Measurements from ENCODE around the gene IGFLR1. TPM values are rescaled to one million over a fixed set of nuclear protein-coding genes. Genes with fewer than 3 reads are reported as not detected.
"Not testable (repeated sequence)": the region's sequence is repeated elsewhere in the genome, so short reads cannot be mapped to it uniquely, and the experiment has no call there.

The IGFLR1 gene
- total and polyA plus RNA-seq, 4 donors, result 7.0 to 59.7 (median 31.2) TPM

DNA sequence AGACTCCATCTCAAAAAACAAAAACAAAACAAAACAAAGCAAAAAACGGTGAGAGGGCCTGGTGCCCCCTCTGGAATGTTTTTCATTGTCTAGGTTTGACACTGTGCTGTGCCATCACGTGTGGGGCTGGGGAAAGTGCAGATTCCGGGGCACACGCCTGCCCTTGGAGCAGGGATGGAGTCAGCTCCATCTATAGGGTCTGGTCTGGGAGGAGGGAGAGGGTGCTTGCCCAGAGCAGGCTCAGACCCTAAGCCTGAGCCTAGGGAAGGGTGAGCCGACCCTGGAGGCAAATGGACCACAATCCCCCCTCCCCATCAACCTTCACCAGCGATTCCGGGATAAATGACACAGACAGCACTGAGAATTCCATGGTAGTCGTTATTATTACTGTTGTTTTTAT is 48.8 kb downstream of the IGFLR1 start:
- no peak for TF ChIP-seq FOXA1 (IDR thresholded peaks at IDR 0.05)
- no peak for TF ChIP-seq EGR1 (IDR thresholded peaks at IDR 0.05; ENCODE audit: low read depth in 2 of 2)
- TF ChIP-seq HNF4G (IDR thresholded peaks at IDR 0.05), result no peak
- no peak for TF ChIP-seq FOXA2 (IDR thresholded peaks at IDR 0.05)
- TF ChIP-seq, protein P1, sequence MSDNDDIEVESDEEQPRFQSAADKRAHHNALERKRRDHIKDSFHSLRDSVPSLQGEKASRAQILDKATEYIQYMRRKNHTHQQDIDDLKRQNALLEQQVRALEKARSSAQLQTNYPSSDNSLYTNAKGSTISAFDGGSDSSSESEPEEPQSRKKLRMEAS (IDR thresholded peaks at IDR 0.05), result no peak
- no peak for TF ChIP-seq TAF1 (conservative IDR thresholded peaks at IDR 0.05)
- no peak for TF ChIP-seq HNF4A (conservative IDR thresholded peaks at IDR 0.05)
- TF ChIP-seq, protein P2, sequence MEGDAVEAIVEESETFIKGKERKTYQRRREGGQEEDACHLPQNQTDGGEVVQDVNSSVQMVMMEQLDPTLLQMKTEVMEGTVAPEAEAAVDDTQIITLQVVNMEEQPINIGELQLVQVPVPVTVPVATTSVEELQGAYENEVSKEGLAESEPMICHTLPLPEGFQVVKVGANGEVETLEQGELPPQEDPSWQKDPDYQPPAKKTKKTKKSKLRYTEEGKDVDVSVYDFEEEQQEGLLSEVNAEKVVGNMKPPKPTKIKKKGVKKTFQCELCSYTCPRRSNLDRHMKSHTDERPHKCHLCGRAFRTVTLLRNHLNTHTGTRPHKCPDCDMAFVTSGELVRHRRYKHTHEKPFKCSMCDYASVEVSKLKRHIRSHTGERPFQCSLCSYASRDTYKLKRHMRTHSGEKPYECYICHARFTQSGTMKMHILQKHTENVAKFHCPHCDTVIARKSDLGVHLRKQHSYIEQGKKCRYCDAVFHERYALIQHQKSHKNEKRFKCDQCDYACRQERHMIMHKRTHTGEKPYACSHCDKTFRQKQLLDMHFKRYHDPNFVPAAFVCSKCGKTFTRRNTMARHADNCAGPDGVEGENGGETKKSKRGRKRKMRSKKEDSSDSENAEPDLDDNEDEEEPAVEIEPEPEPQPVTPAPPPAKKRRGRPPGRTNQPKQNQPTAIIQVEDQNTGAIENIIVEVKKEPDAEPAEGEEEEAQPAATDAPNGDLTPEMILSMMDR (IDR thresholded peaks at IDR 0.05; ENCODE audit: low read depth, low read length, missing input control), result no peak
- TF ChIP-seq GABPA (IDR thresholded peaks at IDR 0.05 in 1 of 2, conservative IDR thresholded peaks at IDR 0.05 in 1 of 2), result no peak
- TF ChIP-seq JUND (IDR thresholded peaks at IDR 0.05), result no peak
- no peak for TF ChIP-seq RAD21 (IDR thresholded peaks at IDR 0.05)
- no peaks in the 10 kb centered on the region for H3K9me3 ChIP-seq (ENCODE audit: control insufficient read depth in 4 of 4, low read length in 3 of 4)
- DNase-seq (ENCODE audit: low spot score), result no peak
- no peak overlapping the region for H3K4me3 ChIP-seq (ENCODE audit: low read depth in 1 of 3, low read length in 3 of 3)
- no peak overlapping the region for H3K9ac ChIP-seq (ENCODE audit: low read depth in 1 of 2, low read length in 2 of 2)
- no peaks in the 10 kb centered on the region for H3K27me3 ChIP-seq (ENCODE audit: control insufficient read depth in 4 of 4, insufficient read depth in 4 of 4, low read length in 3 of 4)
- 19% methylated on average over 8 of the region's 8 CpGs for WGBS
- no peak overlapping the region for H3K27ac ChIP-seq (ENCODE audit: low read depth in 1 of 2, low read length in 2 of 2)
- no peaks in the 10 kb centered on the region for H3K4me1 ChIP-seq (ENCODE audit: control insufficient read depth in 4 of 4, insufficient read depth in 4 of 4, low read length in 3 of 4)
- H3K36me3 ChIP-seq (ENCODE audit: control insufficient read depth in 4 of 4, insufficient read depth in 3 of 4, low read depth in 1 of 4, low read length in 3 of 4), result no peaks in the 10 kb centered on the region

DNA sequence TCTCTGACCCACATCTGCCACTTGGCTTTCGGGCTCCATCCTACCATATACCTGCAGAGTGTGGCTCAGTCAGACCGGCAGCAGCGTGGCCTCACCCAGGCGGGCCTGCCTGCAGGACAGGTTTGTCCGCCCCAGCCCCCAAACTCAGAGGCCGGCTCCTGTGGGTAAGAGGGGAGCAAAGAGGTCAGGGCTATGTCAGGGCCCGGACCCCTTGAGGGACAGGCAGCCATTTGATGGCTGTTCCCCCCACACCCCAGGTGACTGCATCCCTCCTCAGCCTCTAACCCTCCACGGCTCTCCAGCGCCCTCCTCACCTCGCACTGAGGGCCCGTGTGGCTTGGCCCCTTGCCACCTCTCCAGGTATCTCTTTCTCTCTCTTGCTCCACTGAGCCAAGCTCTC is 50.2 kb downstream of the IGFLR1 start:
- TF ChIP-seq, protein P2 (IDR thresholded peaks at IDR 0.05; ENCODE audit: low read depth, low read length, missing input control), result no peak
- TF ChIP-seq SP1 (IDR thresholded peaks at IDR 0.05), result no peak
- TF ChIP-seq JUND (IDR thresholded peaks at IDR 0.05), result no peak
- TF ChIP-seq, protein P3, sequence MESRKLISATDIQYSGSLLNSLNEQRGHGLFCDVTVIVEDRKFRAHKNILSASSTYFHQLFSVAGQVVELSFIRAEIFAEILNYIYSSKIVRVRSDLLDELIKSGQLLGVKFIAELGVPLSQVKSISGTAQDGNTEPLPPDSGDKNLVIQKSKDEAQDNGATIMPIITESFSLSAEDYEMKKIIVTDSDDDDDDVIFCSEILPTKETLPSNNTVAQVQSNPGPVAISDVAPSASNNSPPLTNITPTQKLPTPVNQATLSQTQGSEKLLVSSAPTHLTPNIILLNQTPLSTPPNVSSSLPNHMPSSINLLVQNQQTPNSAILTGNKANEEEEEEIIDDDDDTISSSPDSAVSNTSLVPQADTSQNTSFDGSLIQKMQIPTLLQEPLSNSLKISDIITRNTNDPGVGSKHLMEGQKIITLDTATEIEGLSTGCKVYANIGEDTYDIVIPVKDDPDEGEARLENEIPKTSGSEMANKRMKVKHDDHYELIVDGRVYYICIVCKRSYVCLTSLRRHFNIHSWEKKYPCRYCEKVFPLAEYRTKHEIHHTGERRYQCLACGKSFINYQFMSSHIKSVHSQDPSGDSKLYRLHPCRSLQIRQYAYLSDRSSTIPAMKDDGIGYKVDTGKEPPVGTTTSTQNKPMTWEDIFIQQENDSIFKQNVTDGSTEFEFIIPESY (IDR thresholded peaks at IDR 0.05), result no peak
- TF ChIP-seq RAD21 (IDR thresholded peaks at IDR 0.05), result no peak
- TF ChIP-seq, protein P4, sequence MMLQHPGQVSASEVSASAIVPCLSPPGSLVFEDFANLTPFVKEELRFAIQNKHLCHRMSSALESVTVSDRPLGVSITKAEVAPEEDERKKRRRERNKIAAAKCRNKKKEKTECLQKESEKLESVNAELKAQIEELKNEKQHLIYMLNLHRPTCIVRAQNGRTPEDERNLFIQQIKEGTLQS (IDR thresholded peaks at IDR 0.05), result no peak
- no peak for TF ChIP-seq HNF4G (IDR thresholded peaks at IDR 0.05)
- no peak for TF ChIP-seq EGR1 (IDR thresholded peaks at IDR 0.05; ENCODE audit: low read depth in 2 of 2)
- Histone ChIP-seq H3K36me3 (ENCODE audit: control insufficient read depth in 4 of 4, insufficient read depth in 3 of 4, low read depth in 1 of 4, low read length in 3 of 4) (no peaks in the 10 kb centered on the region), H3K9me3 (ENCODE audit: control insufficient read depth in 4 of 4, low read length in 3 of 4) (no peaks in the 10 kb centered on the region), H3K27ac (ENCODE audit: low read depth in 1 of 2, low read length in 2 of 2) (no peak overlapping the region), H3K9ac (ENCODE audit: low read depth in 1 of 2, low read length in 2 of 2) (no peak overlapping the region), H3K27me3 (ENCODE audit: control insufficient read depth in 4 of 4, insufficient read depth in 4 of 4, low read length in 3 of 4) (no peaks in the 10 kb centered on the region), H3K4me1 (ENCODE audit: control insufficient read depth in 4 of 4, insufficient read depth in 4 of 4, low read length in 3 of 4) (no peaks in the 10 kb centered on the region), H3K4me3 (ENCODE audit: low read depth in 1 of 3, low read length in 3 of 3) (no peak overlapping the region)
- 83% methylated on average over 11 of the region's 11 CpGs for WGBS
- no peak for DNase-seq (ENCODE audit: low spot score)

DNA sequence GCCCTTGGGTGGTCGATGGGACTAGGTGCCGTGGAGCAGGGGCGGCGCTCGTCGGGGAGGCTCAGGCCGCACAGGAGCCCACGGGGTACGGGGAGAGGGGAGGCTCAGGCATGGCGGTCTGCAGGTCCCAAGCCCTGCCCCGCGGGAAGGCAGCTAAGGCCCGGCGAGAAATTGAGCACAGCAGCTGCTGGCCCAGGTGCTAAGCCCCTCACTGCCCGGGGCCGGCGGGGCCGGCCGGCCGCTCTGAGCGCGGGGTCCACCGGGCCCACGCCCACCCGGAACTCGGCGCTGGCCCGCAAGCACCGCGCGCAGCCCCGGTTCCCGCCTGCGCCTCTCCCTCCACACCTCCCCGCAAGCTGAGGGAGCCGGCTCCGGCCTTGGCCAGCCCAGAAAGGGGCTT is 51.1 kb downstream of the IGFLR1 start:
- WGBS, result 95% methylated on average over 37 of the region's 37 CpGs

More for the DNA sequence above, 51.1 kb downstream of the IGFLR1 start:
- not testable (repeated sequence) for H3K9ac ChIP-seq (ENCODE audit: low read depth in 1 of 2, low read length in 2 of 2); H3K36me3 ChIP-seq (ENCODE audit: control insufficient read depth in 4 of 4, insufficient read depth in 3 of 4, low read depth in 1 of 4, low read length in 3 of 4); H3K27me3 ChIP-seq (ENCODE audit: control insufficient read depth in 4 of 4, insufficient read depth in 4 of 4, low read length in 3 of 4); DNase-seq (ENCODE audit: low spot score); H3K4me3 ChIP-seq (ENCODE audit: low read depth in 1 of 3, low read length in 3 of 3); H3K9me3 ChIP-seq (ENCODE audit: control insufficient read depth in 4 of 4, low read length in 3 of 4); H3K4me1 ChIP-seq (ENCODE audit: control insufficient read depth in 4 of 4, insufficient read depth in 4 of 4, low read length in 3 of 4); H3K27ac ChIP-seq (ENCODE audit: low read depth in 1 of 2, low read length in 2 of 2)

All from liver (tissue), 9 donors.